ENCODE results near the gene CREB1.

Gene CREB1

DNA sequence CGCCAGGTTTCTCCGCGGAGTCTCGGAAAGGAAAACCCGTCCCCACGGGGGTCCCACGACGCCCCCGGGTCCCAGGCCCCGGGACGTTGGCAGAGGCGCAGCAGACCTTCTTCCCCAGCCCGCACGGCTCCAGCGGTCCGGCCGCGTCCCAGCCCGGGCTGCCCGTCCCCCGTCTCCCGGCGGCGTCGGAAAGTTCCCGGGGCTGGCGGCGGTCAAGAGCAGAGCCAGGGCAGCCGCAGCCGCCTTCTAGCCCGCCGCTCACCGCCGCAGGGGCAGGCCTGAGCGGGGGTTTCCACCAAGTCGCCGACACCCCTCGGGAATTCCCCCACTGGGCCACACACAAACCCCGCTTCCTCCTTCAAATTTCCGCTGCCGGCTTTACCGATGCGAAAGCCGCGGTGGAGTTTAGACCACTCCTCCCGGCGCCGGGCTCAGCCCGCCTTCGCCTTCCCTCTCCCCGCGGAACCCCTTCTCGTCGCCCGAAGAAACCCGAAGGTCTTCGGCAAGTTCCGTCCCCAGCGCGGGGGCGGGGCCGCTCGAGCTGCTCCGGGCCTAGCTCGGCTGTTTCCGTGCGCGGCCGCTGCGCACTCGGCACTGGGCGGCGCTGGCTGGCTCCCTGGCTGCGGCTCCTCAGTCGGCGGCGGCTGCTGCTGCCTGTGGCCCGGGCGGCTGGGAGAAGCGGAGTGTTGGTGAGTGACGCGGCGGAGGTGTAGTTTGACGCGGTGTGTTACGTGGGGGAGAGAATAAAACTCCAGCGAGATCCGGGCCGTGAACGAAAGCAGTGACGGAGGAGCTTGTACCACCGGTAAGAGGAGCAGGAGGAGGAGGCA, at the start of gene CREB1:
TSS of gene CREB1 (plus strand) at position 633 of the 830 bp plus-strand sequence. CDS start 25,674 bp downstream, outside the sequence.
- TF ChIP-seq, protein P1, sequence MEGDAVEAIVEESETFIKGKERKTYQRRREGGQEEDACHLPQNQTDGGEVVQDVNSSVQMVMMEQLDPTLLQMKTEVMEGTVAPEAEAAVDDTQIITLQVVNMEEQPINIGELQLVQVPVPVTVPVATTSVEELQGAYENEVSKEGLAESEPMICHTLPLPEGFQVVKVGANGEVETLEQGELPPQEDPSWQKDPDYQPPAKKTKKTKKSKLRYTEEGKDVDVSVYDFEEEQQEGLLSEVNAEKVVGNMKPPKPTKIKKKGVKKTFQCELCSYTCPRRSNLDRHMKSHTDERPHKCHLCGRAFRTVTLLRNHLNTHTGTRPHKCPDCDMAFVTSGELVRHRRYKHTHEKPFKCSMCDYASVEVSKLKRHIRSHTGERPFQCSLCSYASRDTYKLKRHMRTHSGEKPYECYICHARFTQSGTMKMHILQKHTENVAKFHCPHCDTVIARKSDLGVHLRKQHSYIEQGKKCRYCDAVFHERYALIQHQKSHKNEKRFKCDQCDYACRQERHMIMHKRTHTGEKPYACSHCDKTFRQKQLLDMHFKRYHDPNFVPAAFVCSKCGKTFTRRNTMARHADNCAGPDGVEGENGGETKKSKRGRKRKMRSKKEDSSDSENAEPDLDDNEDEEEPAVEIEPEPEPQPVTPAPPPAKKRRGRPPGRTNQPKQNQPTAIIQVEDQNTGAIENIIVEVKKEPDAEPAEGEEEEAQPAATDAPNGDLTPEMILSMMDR (conservative IDR thresholded peaks at IDR 0.05): no peak; the same call in 1 of the 2 replicates
- H3K27ac ChIP-seq: peak within 1 kb of the TSS; percentile 94

DNA sequence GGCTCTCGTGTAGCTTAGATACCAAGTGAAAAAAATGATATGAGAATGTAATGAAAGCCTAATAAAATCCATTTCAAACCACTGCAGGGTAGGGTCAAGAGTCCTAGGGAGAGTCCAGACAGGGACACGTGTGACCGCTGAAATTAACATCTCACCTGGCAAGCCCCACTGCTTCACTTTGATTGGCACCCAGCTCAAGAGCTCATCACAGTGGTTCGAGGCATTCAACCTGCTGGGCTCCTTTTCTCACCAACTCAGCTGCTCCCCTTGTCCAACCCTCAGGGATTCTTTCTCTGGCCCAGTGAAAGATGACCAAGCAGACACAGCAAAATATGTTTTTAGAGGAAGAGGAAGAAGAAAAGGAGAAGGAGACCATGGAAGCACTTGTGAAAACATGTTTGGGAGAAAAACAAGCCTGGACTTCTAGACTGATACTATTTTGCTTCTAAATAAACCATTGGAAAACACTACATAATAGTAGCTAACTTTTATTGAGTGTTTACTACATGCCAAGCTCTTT, 49.2 kb upstream of the CREB1 start:
- no peak overlapping the region for H3K27ac ChIP-seq
- TF ChIP-seq, protein P1 (conservative IDR thresholded peaks at IDR 0.05): no peak

DNA sequence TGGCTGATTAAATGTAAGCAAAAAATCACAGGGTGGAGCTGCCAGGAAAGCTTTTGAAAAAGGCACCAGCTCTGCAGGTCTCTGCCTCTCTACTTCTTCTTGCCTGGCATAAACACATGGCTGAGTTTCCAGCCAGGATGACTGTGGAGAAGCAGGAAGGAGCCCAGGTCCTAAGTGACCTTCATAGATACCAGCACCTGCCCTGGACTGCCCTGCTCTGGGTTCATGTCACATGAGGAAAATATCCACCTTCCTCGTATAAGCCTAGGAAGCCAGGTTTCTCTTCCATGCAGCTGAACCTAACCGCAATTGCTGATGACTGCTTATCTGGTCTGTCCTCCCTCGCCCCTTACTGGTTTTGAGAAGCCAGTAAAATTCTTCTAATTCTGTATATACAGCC, 47.8 kb upstream of the CREB1 start:
- H3K27ac ChIP-seq: peak overlapping the region; percentile 64
- TF ChIP-seq, protein P1 (conservative IDR thresholded peaks at IDR 0.05): no peak

DNA sequence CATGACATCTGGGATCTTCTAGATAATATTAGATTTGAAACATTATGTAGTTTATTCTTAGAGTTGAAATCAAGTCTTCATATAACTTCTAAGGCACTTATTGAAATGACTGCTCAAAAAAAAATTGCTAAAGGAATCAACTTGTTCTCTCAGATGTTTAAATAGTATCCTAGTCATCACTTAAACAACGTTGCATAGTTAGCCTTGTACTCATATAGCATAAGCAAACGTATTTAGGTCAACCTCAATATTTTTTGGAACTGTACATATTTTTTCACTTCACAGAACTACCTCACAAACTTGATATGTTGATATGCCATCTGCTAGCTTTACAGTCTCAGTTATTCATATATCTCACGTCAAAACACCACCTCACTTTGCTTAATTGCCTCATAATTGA, 47.1 kb upstream of the CREB1 start:
- peak overlapping the region; percentile 64; the same call in 1 of the 2 replicates for H3K27ac ChIP-seq
- TF ChIP-seq, protein P1 (conservative IDR thresholded peaks at IDR 0.05): no peak

DNA sequence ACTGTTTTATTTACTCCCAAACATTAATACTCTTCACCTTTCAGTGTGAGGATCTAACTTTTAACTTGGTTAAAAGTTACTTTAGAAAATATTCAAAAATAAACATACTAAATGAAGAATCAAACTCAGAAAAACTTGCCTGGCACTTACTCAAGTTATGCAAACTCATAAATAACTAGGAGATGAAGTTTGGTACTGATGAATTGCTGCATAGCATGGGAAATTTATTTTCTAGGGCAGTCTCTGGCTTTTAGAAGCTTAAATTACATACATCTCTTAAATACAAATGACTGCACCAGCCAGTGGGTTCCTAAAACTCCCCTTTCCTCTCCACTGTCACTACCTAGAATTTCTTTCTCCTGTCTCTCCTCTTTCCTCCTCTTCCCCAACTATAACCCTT, 46.7 kb upstream of the CREB1 start:
- TF ChIP-seq, protein P1 (conservative IDR thresholded peaks at IDR 0.05): no peak
- no peak overlapping the region for H3K27ac ChIP-seq

DNA sequence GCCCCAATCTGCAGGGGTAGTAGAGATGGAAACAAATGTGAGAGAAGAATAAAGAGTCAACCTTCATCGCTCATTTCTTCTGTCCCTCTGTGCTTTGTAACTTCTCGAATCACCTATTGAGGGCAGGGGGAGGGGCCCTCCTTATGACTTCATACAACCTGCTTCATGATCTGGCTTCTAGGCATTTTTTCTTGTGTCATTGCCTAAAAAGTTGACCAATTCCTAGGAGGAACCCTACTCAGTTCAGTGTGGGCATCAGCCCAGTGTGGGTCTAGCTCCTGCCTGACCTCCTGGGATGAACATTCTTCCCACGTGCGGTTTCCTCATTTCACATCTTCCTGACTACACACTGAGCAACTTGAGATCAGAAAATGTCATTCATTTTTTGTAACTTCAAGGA, 46.3 kb upstream of the CREB1 start:
- no peak overlapping the region for H3K27ac ChIP-seq
- TF ChIP-seq, protein P1 (conservative IDR thresholded peaks at IDR 0.05): no peak

DNA sequence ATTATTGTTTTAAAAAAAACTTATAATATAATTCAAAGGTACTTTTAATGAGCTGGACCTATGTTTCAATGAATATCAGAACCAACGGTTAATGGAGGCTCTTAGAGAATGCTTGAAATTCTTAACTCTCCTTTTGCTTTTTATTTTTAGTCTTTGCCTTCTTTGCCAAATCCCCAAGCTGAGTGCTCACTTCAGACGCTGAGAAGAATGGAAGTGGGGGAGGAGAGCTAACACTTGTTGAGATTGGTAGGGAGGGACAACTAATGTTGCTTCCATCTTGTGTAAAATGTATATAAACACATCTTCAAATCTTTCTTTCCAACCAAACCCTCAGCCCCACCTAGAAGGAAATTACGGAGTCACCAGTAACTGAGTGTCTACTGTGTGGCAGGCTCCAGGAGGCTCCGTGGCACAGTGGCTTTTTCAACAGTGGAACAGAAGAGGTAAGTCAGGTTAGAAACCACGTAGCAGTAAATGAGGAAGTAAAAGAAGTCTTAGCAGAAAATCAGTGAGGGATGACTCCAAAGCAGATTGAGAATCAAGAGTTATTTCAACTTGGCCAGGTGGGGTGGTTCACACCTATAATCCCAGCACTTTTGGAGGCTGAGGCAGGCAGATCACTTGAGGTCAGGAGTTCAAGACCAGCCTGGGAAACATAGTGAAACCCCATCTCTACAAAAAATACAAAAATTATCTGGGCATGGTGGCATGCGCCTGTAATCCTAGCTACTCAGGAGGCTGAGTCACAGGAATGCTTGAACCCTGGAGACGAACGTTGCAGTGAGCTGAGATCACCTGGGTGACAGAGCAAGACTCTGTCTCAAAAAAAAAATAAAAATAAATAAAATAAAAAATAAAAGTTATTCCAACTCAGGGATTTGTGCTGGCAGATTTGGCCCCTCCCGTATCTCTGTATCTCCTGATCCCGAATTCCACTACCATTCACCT, 45.0 kb upstream of the CREB1 start:
- TF ChIP-seq, protein P1 (conservative IDR thresholded peaks at IDR 0.05): no peak
- H3K27ac ChIP-seq: no peak overlapping the region

Data from VCaP (cell line).